Smooth muscle cell of the umbilical artery (primary cell): Measurements from ENCODE around the gene EPB42. TPM values are rescaled to one million over a fixed set of nuclear protein-coding genes. Genes with fewer than 3 reads are reported as not detected.

Experiments
- total RNA-seq: library from RNA; depleted of rRNA; stranded (reverse); fragments of >200 nt; gene quantifications from 2 replicates; pipeline ENCODE4 v1.2.3, GENCODE V29; 2014

The EPB42 gene
- total RNA-seq: not detected in 2 replicates

DNA sequence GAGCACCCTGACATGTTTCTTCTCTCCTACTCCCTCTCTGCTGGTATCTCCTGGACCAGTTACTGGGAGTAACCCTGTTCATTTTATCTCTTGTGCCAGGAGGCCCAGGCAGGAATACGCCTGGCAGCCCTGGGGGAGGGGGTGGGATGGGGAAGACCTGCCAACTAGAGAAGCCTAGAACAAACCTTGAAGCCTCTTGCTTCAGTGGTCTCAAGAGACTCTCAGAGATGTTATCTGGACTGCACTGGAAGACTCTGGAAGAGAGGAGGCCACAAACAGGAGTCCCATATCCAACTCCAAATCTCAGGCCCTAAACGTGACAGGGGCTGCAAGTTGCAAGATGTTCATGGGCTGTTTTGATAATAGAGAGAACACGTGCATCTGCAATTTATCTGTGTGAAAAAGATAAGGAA, at the start of gene EPB42:
Gene EPB42 (minus strand): TSS at position 28 of the 413 bp plus-strand sequence. CDS start 193 bp downstream, outside the sequence.

GRCh38 chr15:43266834-43267233, 46.0 kb upstream of the EPB42 start, which contains the start of gene TGM5:
Gene TGM5 (minus strand): TSS chr15:43266928. CDS start chr15:43266849, 79 bp downstream.

GRCh38 chr15:43185157-43186002, 35.4 kb downstream of the EPB42 start, which contains the start of gene CCNDBP1:
Gene CCNDBP1 (plus strand): TSS chr15:43185403. CDS start chr15:43185499, 96 bp downstream.

Other genes with a start within 250 kb of the EPB42 start
- gene UBR1, start 115.0 kb downstream of the EPB42 start, total RNA-seq: 41.3 TPM in 2 replicates
- 9.8 and 12.0 TPM in 2 replicates for gene TMEM62, start 87.4 kb downstream of the EPB42 start, total RNA-seq
- gene CCNDBP1, start 35.6 kb downstream of the EPB42 start, total RNA-seq: 55.8 and 82.6 TPM in 2 replicates
- gene TGM5, start 45.9 kb upstream of the EPB42 start, total RNA-seq: not detected in 2 replicates
- not detected in 2 replicates for gene TGM7, start 81.2 kb upstream of the EPB42 start, total RNA-seq
- 7.0 and 7.4 TPM in 2 replicates for gene LCMT2, start 109.6 kb upstream of the EPB42 start, total RNA-seq
- 18.1 and 22.4 TPM in 2 replicates for gene ZSCAN29, start 150.0 kb upstream of the EPB42 start, total RNA-seq
- 9.8 and 14.2 TPM in 2 replicates for gene TUBGCP4, start 150.1 kb upstream of the EPB42 start, total RNA-seq